NOMO-1 (cell line): ENCODE data around the gene DLGAP1.

Source experiments
- DNase-seq, 2 experiments: peaks; one replicate each; lab custom pipeline; 2025; ENCODE audit not compliant: unreplicated experiment in 2 of 2; lab: John Stamatoyannopoulos, UW

Gene DLGAP1

GRCh38 chr18:4246374-4246773 is 208.7 kb downstream of the DLGAP1 start:
- no peak for DNase-seq

GRCh38 chr18:4245456-4245855 is 209.7 kb downstream of the DLGAP1 start:
- no peak for DNase-seq

DNA sequence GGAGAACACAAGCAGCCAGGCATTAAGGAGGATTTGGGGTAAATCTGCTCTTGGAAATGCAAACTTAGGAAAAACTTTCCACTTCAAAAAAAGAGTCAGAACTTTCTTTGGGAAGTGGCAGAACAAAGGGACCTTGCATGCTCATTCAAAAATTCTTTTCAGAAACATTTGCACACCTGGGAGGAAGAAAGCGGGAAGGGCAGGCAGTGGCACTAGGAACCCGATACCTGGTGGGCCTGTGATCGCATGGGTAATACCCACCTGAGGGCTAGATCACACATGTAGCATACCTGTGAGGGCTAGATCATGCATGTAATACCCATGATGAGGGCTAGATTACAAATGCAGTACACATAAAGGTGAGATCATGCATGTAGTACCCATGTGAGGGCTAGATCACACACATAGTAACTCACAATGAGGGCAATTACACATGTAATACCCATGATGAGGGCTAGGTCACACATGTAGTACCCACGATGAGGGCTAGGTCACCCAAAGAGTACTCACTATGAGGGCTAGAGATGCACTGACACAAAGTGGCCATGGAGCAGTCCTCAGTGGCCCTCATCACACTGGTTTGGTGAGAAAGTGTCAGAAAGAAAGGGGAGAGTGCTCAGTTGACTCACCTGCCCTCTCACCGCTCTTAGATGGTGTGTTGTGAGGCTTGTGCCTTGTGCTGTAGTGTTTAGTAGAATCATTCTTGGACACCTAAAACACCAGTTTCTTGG is 212.5 kb downstream of the DLGAP1 start:
- DNase-seq = no peak

- DNase-seq = no peak
Observed at GRCh38 chr18:4241090-4241617, 214.0 kb downstream of the DLGAP1 start.

DNA sequence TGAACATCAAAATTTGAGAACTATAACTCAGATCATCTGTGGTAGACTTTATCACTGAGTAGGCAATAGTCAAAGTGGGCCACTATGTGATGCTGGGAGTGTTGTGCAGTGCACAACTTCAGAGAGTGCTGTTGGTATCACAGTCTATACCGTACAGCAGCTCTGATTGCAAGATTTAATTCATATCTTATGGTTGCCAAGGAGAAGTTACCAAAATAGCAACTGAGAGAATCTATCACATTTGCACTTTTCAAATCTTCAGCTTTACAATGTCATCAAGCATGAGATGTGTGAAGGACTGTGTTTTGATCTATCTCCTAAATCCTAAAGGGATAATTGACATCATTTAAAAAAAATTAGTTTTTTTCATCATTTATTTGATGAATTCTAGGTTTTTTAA is 216.1 kb downstream of the DLGAP1 start:
- no peak for DNase-seq

DNA sequence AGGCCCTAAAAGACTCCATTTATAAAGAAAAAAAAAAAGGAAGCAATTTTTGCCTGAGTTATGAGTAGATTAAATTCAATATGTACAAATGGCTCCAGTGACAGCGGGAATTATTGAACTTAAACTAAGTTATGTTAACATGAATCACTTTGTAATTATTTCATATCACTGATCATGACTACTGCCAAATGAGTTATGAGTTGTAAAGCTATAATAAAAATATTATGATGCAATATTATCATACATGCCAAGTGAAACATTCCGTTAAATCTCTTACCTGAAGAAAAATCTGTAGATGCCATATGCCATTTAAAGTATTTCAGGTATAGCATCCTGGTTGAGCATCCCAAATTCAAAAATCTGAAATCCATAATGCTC is 217.5 kb downstream of the DLGAP1 start:
- no peak for DNase-seq

DNA sequence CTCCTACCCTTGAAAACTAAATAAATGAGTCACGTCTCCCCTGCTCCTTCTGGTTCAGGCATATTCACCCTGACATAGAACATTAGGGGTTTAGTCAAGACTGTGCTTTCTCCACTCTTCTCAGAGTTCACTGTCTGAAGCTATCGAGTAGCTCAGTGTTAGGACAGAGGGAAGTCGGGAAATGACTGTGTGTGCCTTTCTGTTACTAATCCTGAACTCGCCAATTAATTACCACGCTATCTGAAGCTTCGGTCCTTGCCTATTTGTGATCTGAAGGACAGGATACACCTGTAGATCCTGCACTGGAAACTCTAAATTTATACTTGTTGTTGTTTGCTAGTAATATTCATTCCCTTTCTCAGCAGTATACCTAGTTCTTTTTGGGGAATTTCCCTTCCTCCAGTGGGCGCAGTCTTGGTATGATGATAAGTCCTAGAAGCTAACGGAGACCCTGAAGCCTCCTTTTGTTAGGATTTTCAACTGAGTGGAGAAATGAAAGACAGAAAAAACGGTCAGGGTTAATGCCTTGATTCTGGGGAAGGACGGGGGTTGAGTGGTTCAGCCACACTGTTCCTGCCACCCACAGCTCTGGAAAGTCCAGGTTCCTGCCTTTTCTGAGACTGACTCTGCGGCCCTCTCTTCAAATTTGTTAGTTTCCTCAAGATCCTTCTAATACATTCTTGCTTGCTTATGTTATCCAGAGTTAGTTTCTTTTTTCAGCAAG is 218.0 kb downstream of the DLGAP1 start:
- no peak for DNase-seq

DNA sequence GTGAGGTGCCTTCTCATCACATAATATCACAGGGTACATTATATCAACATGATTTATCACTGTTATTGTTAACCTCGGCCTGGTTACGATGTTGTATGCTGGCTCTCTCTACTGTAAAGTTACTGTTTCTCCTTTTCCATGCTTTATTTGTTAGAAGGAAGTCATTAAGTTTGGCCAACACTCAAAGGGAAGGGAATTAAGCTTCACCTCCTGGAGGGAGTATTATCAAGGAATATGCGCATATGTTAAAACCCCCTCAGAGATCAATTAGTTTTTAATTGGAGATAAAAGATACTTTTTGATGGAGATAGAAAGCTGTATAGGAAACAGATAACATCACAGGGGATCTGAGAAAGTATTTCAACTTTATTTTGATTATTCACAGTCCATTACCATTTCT is 221.6 kb downstream of the DLGAP1 start:
- DNase-seq = no peak

GRCh38 chr18:4232656-4233055 is 222.5 kb downstream of the DLGAP1 start:
- DNase-seq = no peak

GRCh38 chr18:4231260-4231659 is 223.8 kb downstream of the DLGAP1 start:
- no peak for DNase-seq

GRCh38 chr18:4230450-4231168 is 224.5 kb downstream of the DLGAP1 start:
- DNase-seq = no peak

DNA sequence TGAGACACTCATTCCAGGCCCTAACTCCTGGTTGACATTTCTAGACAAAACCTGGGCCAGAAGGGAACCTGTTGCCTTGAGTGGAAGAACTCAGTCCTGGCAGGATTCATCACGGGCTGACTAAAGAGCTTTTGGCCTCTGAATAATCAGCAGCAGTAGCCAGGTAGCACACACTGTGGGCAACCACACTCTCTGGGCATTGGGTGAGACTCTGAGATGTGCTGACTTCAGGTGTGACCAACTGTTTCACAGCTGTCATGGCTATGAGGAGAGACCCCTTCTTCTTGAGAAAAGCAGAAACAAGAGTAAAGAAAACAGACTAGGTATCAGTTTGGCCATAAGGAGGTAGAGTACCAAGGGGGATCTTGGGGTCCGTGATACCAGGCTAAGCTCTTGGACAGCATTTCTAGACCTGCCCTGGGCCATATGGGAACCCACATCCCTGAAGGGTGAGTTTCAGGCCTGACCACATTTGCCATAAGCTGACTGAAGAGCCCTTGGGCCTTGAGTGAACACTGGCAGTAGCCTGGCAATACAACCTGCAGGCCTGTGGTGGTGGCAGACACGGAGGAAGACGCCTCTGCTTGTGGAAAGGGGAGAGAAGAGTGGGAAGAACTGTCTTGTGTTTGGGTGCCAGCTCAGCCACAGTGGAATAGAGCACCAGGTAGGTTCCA is 230.9 kb downstream of the DLGAP1 start:
- no peak for DNase-seq

DNA sequence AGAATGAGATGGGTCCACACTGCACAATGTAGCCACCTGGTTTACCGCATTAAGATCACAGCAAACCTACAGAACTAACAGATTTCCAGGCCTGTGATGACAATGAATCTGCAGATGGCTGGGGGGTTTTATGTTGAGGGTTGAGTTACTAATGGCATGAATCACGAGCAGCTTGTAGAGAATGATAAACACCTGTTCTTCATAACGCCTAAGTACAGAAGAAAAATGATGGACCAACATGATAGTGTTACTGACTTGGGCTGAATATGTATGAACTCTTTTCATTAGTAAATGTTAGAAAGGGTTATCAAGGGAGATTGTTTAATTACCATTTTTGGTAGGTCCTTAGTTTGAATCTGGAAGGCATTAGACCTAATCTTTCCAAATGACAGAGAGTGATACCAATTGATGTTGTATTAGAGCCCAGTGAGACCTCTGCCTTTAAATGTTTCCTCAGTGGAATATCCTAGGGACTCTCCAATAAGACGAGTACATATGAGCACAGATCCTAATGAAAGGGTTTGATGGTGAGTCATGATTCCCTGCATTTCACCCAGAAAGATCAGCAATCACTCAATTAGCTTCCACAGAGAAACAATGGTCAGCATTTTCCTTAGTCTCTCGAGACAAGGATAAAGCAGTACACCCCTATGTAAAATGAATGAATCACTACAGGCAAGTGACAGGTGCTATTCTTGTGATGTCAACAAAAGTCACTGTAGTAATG is 243.8 kb downstream of the DLGAP1 start:
- no peak for DNase-seq

DNA sequence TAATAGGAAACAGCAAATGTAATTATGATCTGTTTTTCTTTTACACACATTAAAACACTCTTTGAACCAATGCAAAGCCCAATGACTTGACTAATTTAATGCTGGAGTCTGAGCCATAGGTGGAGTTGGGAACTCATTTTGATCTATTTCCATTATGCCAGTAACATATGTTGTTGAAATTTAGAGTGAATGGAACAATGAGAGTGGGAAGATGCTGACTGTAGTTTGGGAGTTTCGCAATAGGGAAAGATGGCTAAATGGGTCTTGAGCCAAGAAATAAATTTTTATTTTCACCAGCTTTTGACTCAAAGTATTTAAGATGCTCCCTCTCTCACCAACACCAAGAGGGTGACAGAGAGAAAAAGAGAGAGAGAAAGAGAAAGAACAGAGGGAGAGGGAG is 246.7 kb downstream of the DLGAP1 start:
- no peak for DNase-seq

- DNase-seq = no peak
Observed at GRCh38 chr18:4207383-4207985, 247.6 kb downstream of the DLGAP1 start.

DNA sequence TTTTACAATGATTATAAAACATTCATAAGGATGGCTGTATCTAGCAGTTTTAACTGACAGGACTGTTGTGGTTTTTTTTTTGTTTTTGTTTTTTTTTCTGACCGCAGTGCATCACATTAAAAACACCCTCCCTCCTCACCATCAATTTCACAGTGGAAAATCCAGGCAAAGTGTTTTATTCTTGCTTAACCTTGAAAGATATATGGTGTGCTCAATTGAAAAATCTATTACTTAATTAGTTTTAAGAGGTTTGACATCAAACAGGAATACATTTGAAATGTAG is 250.7 kb downstream of the DLGAP1 start:
- DNase-seq = no peak

- DNase-seq = no peak
Observed at GRCh38 chr18:4203568-4204437, 251.3 kb downstream of the DLGAP1 start.

GRCh38 chr18:4200399-4200798 is 254.7 kb downstream of the DLGAP1 start:
- DNase-seq = no peak

DNA sequence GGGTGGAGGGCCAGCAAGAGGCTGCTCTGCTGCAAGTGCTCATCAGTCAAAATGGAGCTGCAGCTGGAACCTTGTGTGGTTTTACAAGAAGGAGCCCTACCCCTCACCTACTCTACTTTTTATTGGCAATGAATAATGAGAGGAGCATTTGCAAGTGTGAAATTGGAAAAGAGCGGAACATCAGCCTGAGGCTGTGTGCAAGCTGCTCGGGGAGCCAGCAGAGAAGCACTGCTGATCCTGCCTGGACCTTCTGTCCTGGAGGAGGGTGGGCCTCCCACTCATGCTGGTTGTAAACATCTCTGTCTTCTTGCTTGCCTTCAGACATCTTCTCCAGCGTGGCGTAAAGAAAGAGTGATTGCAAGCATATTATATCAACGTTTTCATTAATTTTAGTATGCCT is 256.2 kb downstream of the DLGAP1 start:
- DNase-seq = no peak
